Hepatocyte (in vitro differentiated cells): ENCODE data around the gene SLC2A5. TPM values are rescaled to one million over a fixed set of nuclear protein-coding genes. Genes with fewer than 3 reads are reported as not detected.
"Not testable (repeated sequence)": the region's sequence is repeated elsewhere in the genome, so short reads cannot be mapped to it uniquely, and the experiment has no call there.

Source experiments
- DNase-seq: peaks from one replicate; pipeline ENCODE4 v3.0.0-alpha.2; 2016; ENCODE audit warnings: low spot score
- H2AFZ ChIP-seq: fragments of 200-600 bp; sonication (generic); 2 replicates; pipeline ENCODE4 v1.6.0; 2016; ENCODE audit warnings: antibody characterized with exemption, mild to moderate bottlenecking
- H3K27ac ChIP-seq: fragments of 200-600 bp; sonication (generic); 2 replicates; pipeline ENCODE4 v1.5.1; 2016; ENCODE audit warnings: mild to moderate bottlenecking
- H3K27me3 ChIP-seq: fragments of 200-600 bp; sonication (generic); 2 replicates; pipeline ENCODE4 v1.6.1; 2016
- H3K36me3 ChIP-seq: fragments of 200-600 bp; sonication (generic); replicated peaks from 2 replicates; pipeline ENCODE4 v1.5.1; 2016; ENCODE audit warnings: low read depth; ENCODE audit not compliant: insufficient read depth
- H3K4me1 ChIP-seq: fragments of 200-600 bp; sonication (generic); 2 replicates; pipeline ENCODE4 v1.5.1; 2016; ENCODE audit warnings: mild to moderate bottlenecking, moderate library complexity; ENCODE audit not compliant: insufficient read depth
- H3K4me2 ChIP-seq: fragments of 200-600 bp; sonication (generic); 2 replicates; pipeline ENCODE4 v1.6.0; 2016
- H3K4me3 ChIP-seq: fragments of 200-600 bp; sonication (generic); 2 replicates; pipeline ENCODE4 v1.5.1; 2016; ENCODE audit warnings: mild to moderate bottlenecking
- H3K79me2 ChIP-seq: fragments of 200-600 bp; sonication (generic); 2 replicates; pipeline ENCODE4 v1.6.0; 2017; ENCODE audit warnings: mild to moderate bottlenecking
- H3K9me2 ChIP-seq: fragments of 200-600 bp; sonication (generic); replicated peaks from 2 replicates; pipeline ENCODE4 v1.6.0; 2017; ENCODE audit warnings: mild to moderate bottlenecking; ENCODE audit not compliant: insufficient read depth
- H3K9me3 ChIP-seq: fragments of 200-600 bp; sonication (generic); 2 replicates; pipeline ENCODE4 v1.5.1; 2016; ENCODE audit warnings: low read depth, mild to moderate bottlenecking
- H4K20me1 ChIP-seq: fragments of 200-600 bp; sonication (generic); 2 replicates; pipeline ENCODE4 v1.6.0; 2016; ENCODE audit warnings: mild to moderate bottlenecking; ENCODE audit not compliant: insufficient read depth, poor library complexity, severe bottlenecking
- CTCF ChIP-seq: fragments of 200-600 bp; sonication (generic); IDR thresholded peaks from 2 replicates; pipeline ENCODE4 v1.5.1; 2016; ENCODE audit warnings: antibody characterized with exemption, mild to moderate bottlenecking; ENCODE audit not compliant: poor library complexity
- EZH2 ChIP-seq: fragments of 200-600 bp; sonication (generic); IDR thresholded peaks from 2 replicates; pipeline ENCODE4 v1.6.1; 2016; ENCODE audit warnings: antibody characterized with exemption, mild to moderate bottlenecking, borderline replicate concordance
- EZH2phosphoT487 ChIP-seq: fragments of 200-600 bp; sonication (generic); IDR thresholded peaks from one replicate; pipeline ENCODE4 v1.6.1; 2018; ENCODE audit warnings: antibody characterized with exemption, mild to moderate bottlenecking, low read depth, moderate library complexity; ENCODE audit not compliant: unreplicated experiment, severe bottlenecking
- WGBS: methylation state at CpG from one replicate; pipeline ENCODE4 v1.1.6; 2016; ENCODE audit warnings: low lambda C conversion rate; ENCODE audit errors: missing lambda C conversion rate; 5-methylcytosine and 5-hydroxymethylcytosine counted together
- polyA plus RNA-seq: library from polyadenylated mRNA; unstranded; fragments of >200 nt; fragmentation: Nextera tagmentation; extraction: Ambion mirVana; gene quantifications from 2 replicates; pipeline ENCODE4 v1.2.1, GENCODE V29; 2016
- total RNA-seq: library from RNA; depleted of rRNA; stranded (reverse); fragments of >200 nt; gene quantifications from 2 replicates; pipeline ENCODE4 v1.2.3, GENCODE V29; 2014

SLC2A5 gene
- total and polyA plus RNA-seq, 2 experiments from 2014 or later: 7.2 to 8.2 TPM

GRCh38 chr1:9095818-9096217 is 26.4 kb upstream of the SLC2A5 start:
- H3K4me1 ChIP-seq: peaks cover under 1% of the 10 kb centered on the region
- H3K27me3 ChIP-seq: no peaks in the 10 kb centered on the region
- no peaks in the 10 kb centered on the region for H3K79me2 ChIP-seq
- no peaks in the 10 kb centered on the region for H3K9me3 ChIP-seq
- no peaks in the 10 kb centered on the region for H3K36me3 ChIP-seq
- no peak overlapping the region for H3K4me3 ChIP-seq
- WGBS: 90% methylated on average over 2 of the region's 2 CpGs
- H3K4me2 ChIP-seq: no peak overlapping the region
- no peak overlapping the region for H3K27ac ChIP-seq
- H3K9me2 ChIP-seq: no peaks in the 10 kb centered on the region
- no peak overlapping the region for H2AFZ ChIP-seq
- no peak for DNase-seq
- no peaks in the 10 kb centered on the region for H4K20me1 ChIP-seq
- TF ChIP-seq CTCF (no peak), EZH2phosphoT487 (no peak), EZH2 (no peak)

GRCh38 chr1:9093996-9094595 is 24.7 kb upstream of the SLC2A5 start:
- not testable (repeated sequence) for H3K27ac ChIP-seq, H3K4me3 ChIP-seq, H2AFZ ChIP-seq, H3K27me3 ChIP-seq, DNase-seq, H4K20me1 ChIP-seq, H3K4me1 ChIP-seq, H3K9me2 ChIP-seq, H3K79me2 ChIP-seq, H3K36me3 ChIP-seq, H3K4me2 ChIP-seq, H3K9me3 ChIP-seq
- 81% methylated on average over 18 of the region's 18 CpGs for WGBS

GRCh38 chr1:9093581-9093980 is 24.1 kb upstream of the SLC2A5 start:
- no peaks in the 10 kb centered on the region for H3K9me3 ChIP-seq
- no peak overlapping the region for H3K27ac ChIP-seq
- WGBS: 89% methylated on average over 6 of the region's 6 CpGs

GRCh38 chr1:9093091-9093490 is 23.7 kb upstream of the SLC2A5 start:
- Histone ChIP-seq H3K27ac (no peak overlapping the region), H3K4me2 (no peak overlapping the region), H3K9me3 (no peaks in the 10 kb centered on the region), H3K4me1 (no peaks in the 10 kb centered on the region), H3K27me3 (no peaks in the 10 kb centered on the region), H3K36me3 (no peaks in the 10 kb centered on the region), H2AFZ (no peak overlapping the region), H4K20me1 (no peaks in the 10 kb centered on the region), H3K79me2 (no peaks in the 10 kb centered on the region), H3K9me2 (no peaks in the 10 kb centered on the region), H3K4me3 (no peak overlapping the region)
- DNase-seq: no peak
- 82% methylated on average over 6 of the region's 6 CpGs for WGBS
- TF ChIP-seq EZH2 (no peak), EZH2phosphoT487 (no peak), CTCF (no peak)

More at GRCh38 chr1:9093581-9093980, 24.1 kb upstream of the SLC2A5 start:
- Histone ChIP-seq H3K36me3 (no peaks in the 10 kb centered on the region), H3K27me3 (no peaks in the 10 kb centered on the region), H4K20me1 (no peaks in the 10 kb centered on the region), H3K4me1 (no peaks in the 10 kb centered on the region), H3K9me2 (no peaks in the 10 kb centered on the region), H3K4me2 (no peak overlapping the region), H3K4me3 (no peak overlapping the region), H2AFZ (no peak overlapping the region), H3K79me2 (no peaks in the 10 kb centered on the region)
- no peak for TF ChIP-seq EZH2phosphoT487
- no peak for TF ChIP-seq CTCF
- no peak for TF ChIP-seq EZH2
- DNase-seq: no peak
